HG03354 (cell line): ENCODE measurements around the gene CDX2.

ENCODE experiments used
- ATAC-seq: cut with Tn5 transposase; IDR thresholded peaks from one replicate; pipeline ENCODE4 v1.9.1; 2021; ENCODE audit warnings: mild to moderate bottlenecking; ENCODE audit not compliant: unreplicated experiment, poor library complexity, severe bottlenecking

Gene CDX2

DNA sequence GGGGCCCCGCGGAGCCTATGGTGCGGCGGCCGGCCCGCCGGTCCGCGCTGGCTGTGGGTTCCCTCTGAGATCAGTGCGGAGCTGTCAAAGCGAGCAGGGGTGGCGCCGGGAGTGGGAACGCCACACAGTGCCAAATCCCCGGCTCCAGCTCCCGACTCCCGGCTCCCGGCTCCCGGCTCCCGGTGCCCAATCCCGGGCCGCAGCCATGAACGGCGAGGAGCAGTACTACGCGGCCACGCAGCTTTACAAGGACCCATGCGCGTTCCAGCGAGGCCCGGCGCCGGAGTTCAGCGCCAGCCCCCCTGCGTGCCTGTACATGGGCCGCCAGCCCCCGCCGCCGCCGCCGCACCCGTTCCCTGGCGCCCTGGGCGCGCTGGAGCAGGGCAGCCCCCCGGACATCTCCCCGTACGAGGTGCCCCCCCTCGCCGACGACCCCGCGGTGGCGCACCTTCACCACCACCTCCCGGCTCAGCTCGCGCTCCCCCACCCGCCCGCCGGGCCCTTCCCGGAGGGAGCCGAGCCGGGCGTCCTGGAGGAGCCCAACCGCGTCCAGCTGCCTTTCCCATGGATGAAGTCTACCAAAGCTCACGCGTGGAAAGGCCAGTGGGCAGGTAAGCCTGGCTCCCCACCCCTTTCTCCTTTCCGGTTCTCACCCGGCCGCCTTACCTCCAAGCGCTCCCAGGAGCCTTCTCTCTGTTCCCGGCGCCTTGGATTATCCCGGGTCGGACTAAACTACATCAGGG lies 49.0 kb downstream of the CDX2 start, which contains the start of gene PDX1:
TSS of gene PDX1 (plus strand) at position 67 of the 743 bp plus-strand sequence. CDS start at position 206, 139 bp downstream.
- ATAC-seq, result no peak

DNA sequence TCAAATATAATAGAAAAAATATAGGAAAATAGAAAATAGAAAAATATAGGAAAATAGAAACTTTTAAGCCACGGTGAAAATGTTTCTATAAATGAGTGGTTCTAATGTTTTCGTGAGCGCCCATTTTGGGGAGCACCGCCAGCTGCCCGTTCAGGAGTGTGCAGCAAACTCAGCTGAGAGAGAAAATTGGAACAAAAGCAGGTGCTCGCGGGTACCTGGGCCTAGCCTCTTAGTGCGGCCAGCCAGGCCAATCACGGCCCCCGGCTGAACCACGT lies 49.5 kb downstream of the CDX2 start:
- no peak for ATAC-seq

DNA sequence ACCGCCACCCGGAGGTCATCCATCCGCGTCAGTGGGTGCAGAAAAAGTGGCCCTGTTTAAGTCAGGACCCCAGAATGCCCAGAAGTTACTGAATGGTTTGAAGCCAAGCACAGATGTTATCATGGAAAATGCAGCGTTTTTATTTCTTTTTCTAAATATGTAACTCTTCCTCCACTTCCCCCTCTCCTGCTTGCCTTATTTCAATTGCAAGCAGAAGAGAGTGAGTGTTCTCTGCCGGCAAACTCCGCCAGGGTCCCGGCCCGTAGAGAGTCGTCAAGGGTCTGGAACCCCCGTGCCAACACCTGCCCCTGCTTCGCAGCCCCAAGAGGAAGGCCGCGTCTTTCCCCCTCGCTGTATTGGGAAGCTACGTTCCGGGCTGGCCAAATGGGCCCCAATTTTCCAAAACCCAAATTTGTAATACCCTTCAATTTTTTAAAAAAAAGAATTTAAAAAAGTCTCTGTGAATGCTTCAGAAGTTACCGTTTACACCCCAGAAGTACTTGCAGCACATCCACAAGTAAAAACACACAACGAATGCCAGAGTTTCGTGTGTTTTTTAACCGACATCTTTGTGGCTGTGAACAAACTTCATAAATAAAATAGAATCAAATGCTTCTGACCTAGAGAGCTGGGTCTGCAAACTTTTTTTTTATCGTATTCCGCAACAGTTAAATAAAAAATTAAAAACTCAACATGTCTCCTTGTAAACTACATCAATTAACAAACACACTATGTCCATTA lies 50.0 kb downstream of the CDX2 start:
- no peak for ATAC-seq

DNA sequence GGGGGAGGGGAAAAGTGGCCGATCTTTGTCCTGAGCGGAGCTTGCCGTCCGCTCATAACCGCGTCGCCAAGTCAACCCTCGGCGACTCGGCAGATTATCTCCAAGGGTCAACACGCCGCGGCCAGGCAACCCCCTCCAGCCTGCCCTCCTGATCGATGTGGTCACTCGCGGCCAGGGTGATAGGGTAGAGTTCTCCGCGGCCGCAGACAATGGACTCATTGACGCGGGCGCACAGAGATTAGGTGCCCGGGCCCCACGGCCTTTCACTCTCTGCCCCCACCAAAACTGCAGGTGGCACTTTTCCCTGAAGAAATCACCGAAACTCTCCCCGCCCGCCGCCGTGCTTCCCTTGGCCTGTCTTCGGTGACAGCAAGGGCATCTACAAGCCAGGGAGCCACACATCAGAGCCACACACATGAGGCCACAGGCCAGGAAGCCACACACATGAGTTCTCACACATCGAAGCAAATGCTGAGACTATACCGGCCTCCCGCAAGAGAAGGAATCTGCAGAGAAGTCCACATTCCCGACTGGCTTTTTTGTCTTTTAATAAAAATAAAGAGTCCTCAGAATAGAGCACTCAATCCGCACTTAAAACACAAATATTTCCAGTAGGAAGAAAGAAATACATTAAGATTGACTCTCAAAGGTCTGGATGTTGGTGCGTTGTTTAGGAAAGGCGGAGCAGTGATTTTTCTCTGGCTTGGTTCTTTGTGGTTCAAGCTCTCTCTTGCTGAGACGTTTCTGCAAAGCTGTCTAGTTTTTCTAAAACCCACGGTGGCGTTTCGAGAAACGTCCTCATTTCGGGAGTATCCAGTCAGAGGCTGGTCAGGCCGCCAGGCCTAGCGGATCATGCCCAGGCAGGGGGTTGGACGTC lies 50.8 kb downstream of the CDX2 start:
- no peak for ATAC-seq

DNA sequence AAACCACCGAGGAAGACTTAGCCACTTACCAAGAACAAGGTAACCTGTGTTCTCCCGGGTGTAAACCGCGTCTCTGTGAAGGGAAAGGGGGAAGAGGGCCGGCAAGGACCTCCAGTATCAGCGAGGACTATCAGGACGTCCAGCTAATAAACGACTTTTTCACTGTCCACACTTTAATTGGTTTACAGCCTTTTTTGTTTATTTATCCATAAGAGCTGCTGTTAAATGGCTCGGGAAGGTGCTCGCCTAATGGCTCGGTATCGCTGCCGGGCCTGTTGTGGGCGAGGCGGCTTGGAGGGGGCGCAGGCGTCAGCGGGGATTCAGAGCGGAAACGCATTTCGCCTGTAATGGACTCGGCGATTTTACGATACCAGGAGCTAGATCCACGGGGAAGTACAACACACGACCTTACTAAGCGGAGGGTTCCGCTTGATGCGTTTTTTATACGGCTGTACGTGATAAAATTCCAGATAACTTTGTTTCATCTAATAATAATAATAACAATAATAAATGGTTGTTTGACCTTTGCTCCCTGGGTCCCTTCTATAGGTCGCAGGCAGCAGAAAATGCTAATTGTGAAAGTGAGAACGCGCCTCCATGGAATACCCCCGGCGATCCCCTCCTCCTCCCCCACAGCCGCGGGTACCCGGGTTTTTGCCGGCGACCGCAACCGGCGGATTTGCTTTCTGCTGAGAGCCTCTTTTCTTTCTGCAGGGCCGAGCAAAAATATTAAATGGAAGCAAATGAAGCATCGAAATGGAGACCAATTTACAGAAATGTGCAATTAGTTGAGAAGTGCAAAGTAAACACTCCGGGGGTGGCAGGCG lies 51.8 kb downstream of the CDX2 start:
- ATAC-seq, result no peak

DNA sequence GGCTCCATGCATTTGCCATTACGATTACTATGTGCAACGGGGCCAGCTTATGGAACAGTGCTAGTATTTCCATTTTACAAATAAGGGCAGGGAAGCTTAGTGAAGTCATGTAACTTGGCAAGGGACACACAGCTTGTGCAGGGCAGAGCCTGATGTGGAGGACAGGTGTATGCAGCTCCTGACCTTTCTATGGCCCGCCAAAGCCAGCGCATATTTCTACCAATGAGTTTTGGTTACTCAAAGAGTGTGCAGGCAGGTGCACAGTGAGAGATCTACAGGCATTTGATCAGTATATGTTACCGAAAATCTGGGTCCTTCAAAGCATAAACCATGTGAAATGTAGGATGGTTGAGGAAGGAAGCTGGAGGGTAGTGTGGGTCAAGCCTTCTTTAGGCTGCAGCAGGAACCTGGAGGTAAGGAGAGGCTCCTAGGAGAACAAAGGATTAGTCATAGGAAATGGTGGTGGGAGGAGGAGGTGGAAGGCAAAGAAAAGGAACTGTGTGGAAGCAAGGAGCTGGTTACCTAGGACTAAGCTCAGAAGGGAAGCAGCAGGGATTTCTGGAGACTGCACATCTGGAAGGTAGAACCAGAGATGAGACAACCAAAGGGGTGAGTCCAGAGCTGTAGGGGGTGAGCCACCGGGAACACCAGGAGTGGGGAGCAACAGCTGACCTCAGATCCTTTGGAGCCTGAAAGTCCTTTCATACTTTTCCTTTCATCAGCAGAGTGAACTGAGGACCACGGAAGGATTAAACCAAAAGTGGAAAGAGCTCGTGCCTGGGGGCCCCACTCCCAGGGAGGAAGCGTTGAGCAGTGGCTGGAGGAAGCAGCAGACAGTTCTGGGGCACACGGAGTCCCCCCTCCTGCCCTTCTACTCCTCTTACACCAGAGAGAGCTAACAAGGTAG lies 53.6 kb downstream of the CDX2 start:
- ATAC-seq, result no peak

DNA sequence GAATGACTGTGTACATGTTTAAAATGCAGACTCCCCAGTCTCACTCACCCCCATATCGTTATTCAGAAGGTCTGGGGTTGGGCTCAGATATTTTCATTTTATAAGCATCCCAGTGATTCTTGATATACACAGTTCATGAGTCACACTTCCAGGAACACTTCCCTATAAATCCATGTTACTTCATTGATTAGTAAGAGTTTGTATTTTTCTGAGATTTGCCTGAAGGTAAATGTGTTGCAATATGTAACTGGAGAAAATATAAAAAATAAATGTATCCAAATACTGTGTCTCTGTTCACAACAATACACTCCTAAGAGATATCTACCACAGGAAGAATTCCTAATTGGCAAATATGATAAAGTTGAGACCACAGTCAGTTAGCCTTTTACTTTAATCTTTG lies 56.0 kb downstream of the CDX2 start:
- ATAC-seq, result no peak

DNA sequence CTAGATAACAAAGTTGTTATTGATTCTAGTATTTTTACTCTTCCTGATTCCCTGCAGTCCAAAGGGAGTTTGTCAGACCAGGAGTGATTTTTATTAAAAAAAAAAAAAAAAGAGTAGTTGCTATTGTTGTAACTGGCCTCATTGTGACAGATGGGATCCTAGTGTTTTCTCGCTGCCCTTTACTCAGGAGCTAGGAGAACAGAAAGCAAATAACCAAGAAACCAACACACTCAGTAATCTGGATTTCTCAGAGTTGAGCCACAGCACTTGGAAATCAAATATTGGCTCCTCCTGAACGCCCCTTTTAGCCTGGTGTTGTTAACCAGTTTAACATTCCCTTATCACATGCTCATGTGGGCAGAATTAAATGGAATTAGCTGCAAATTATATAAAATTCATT lies 57.6 kb downstream of the CDX2 start:
- ATAC-seq, result no peak
